NCI-H748 treated with DMSO at 0.1 percent for 48 hours (cell line): ENCODE measurements around the gene CLDN14.

ENCODE experiments used
- DNase-seq: peaks from one replicate; lab custom pipeline; 2025; lab: John Stamatoyannopoulos, UW

Gene CLDN14

DNA sequence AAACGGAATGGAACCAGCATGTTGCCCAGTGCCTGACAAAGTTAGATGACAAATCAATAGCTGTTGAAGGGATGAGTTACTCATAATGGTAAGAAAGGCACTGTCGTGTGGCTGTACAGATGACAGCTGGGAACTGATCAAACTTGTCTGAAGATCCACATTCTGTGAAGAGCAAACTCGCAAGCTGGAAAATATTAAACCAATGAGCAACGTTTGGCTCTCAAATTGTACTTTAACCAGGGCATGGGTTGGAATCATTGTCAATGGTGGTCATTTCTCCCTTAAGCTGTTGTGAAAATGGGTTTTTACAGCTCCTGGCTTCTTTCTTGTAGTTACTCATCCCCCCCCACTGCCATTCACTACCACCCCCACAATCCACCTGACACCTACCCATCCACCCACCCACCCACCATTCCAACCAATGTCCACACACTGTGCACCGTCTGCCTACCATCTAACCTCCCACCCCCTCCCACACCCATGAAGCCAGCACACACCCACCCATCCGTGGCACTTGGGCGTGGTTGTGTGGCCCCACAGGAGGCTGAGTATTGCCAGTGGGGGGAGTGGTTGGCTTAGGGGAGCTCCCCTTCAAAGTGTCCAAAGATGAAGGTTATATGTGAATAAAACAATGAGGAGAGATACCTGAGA, 46.7 kb downstream of the CLDN14 start:
- no peak for DNase-seq

DNA sequence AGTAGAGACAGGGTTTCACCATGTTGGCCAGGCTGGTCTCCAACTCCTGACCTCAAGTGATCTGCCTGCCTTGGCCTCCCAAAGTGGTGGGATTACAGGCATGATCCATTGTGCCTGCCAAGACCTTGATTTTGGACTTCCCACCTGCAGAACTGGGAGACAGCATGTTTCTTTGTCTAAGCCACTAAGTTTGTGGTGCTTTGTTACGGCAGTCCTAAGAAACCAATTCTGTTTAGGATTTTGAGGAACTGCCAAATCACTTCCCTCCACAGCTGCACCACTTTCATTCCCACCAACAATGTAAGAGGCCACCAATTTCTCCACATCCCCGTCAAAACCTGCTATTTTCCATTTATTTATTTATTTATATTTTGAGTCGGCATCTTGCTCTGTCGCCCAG, 48.7 kb downstream of the CLDN14 start:
- no peak for DNase-seq

- DNase-seq: no peak
Measured at GRCh38 chr21:36430841-36431240, 49.1 kb downstream of the CLDN14 start.

- DNase-seq: no peak
Measured at GRCh38 chr21:36429947-36430546, 49.9 kb downstream of the CLDN14 start.

GRCh38 chr21:36428761-36429432, 51.0 kb downstream of the CLDN14 start:
- DNase-seq: no peak

- DNase-seq: no peak
Measured at GRCh38 chr21:36427502-36427901, 52.4 kb downstream of the CLDN14 start.

- no peak for DNase-seq
Measured at GRCh38 chr21:36425286-36425685, 54.6 kb downstream of the CLDN14 start.

DNA sequence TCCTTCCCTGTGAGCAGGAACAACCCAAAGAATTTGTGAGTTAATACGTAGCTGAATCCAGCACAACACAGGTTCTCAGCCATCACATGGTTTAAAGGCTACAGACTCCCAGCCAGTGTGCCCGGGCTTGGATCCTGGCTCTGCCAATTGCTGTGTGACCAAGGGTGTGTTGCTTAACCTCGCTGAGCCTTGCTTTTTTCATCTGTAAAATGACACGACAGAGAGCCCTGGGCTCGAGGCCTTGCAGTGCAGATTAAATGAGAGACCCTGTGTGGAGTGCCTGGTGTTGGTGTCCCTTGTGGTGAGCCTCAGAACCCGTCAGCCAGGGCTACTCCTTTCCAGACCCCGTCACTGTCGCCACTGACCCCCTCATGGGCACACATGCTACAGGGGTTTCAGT, 55.3 kb downstream of the CLDN14 start:
- DNase-seq: no peak

- DNase-seq: no peak
Measured at GRCh38 chr21:36423771-36424433, 56.0 kb downstream of the CLDN14 start.

- DNase-seq: no peak
Measured at GRCh38 chr21:36422279-36423098, 57.4 kb downstream of the CLDN14 start.

- DNase-seq: no peak
Measured at GRCh38 chr21:36420571-36421339, 59.2 kb downstream of the CLDN14 start.

DNA sequence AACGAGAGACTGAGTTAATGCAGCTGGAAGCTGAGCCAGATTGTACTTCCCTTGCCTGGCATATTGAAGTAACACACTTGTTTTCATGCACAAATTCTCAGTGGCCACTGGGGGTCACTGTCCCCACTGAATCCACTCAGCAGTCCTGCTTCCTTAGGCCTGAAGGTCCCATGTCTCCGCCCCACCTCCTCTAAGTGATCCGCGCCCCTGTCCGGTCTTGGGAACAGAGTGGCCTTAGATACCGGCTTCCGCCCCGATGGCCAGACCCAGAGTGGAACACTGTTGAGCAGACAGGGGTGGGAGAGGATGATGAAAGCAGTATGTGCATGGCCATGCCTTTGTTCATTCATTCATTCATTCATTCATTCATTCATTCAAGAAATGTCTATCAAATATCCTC, 59.9 kb downstream of the CLDN14 start:
- DNase-seq: no peak

- DNase-seq: no peak
Measured at GRCh38 chr21:36419241-36419640, 60.7 kb downstream of the CLDN14 start.

GRCh38 chr21:36415375-36415774, 64.5 kb downstream of the CLDN14 start:
- DNase-seq: no peak

GRCh38 chr21:36412916-36413315, 67.0 kb downstream of the CLDN14 start:
- DNase-seq: no peak

GRCh38 chr21:36411301-36411700, 68.6 kb downstream of the CLDN14 start:
- no peak for DNase-seq
